Measurements from ENCODE around the gene PDE4B.

DNA sequence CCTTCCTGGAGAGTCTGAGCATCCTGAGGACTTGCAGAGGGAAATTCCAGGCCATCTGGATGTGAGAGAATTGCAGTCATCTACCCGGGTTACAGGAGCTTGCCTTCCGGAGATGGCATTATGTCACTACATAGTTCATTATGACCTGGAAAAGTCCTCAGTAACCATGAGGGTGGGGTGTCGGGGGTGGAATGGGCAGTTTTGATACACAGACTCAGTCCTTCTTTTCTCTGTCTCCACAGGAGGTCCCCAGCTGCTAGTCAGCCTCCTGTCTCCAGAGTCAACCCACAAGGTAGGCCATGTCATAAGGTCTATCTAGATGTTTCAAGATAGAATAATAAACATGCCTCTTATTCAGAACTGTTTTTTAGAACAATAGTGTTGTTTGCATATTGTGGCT is 473.1 kb downstream of the PDE4B start:
- TF ChIP-seq CTCF (IDR thresholded peaks at IDR 0.05): no peak
- no peak for TF ChIP-seq POLR2A (IDR thresholded peaks at IDR 0.05)

Data from lower leg skin (tissue), 3 donors.